H9 (cell line): ENCODE results near the gene FOXQ1. TPM values are rescaled to one million over a fixed set of nuclear protein-coding genes. Genes with fewer than 3 reads are reported as not detected.

Experiments used
- DNase-seq: peaks from one replicate; pipeline ENCODE4 v3.0.0-alpha.2; 2017
- H2AFZ ChIP-seq: one replicate; pipeline ENCODE4 v1.6.1; 2013; ENCODE audit warnings: mild to moderate bottlenecking, low read length, control low read depth, moderate library complexity
- H2AK5ac ChIP-seq: 2 replicates; pipeline ENCODE4 v1.6.1; 2013; ENCODE audit warnings: low read length, control low read depth, mixed read lengths; ENCODE audit not compliant: insufficient read length
- H2BK120ac ChIP-seq: one replicate; pipeline ENCODE4 v1.6.1; 2013; ENCODE audit warnings: low read depth, mild to moderate bottlenecking, low read length, control low read depth, inconsistent platforms; ENCODE audit not compliant: poor library complexity, severe bottlenecking
- H2BK12ac ChIP-seq: 2 replicates; pipeline ENCODE4 v1.6.1; 2013; ENCODE audit warnings: low read length, control low read depth, mixed read lengths, low read depth; ENCODE audit not compliant: insufficient read length
- H2BK15ac ChIP-seq: 2 replicates; pipeline ENCODE4 v1.6.1; 2013; ENCODE audit warnings: low read depth, low read length, control low read depth
- H2BK20ac ChIP-seq: one replicate; pipeline ENCODE4 v1.6.1; 2013; ENCODE audit warnings: low read depth, mild to moderate bottlenecking, low read length, control low read depth, inconsistent platforms; ENCODE audit not compliant: poor library complexity, severe bottlenecking
- H2BK5ac ChIP-seq: 2 replicates; pipeline ENCODE4 v1.6.1; 2013; ENCODE audit warnings: low read length, control low read depth, mixed read lengths; ENCODE audit not compliant: insufficient read length
- H3K14ac ChIP-seq: 2 replicates; pipeline ENCODE4 v1.6.1; 2013; ENCODE audit warnings: low read length, control low read depth; ENCODE audit not compliant: insufficient read depth
- H3K18ac ChIP-seq: 2 replicates; pipeline ENCODE4 v1.6.1; 2013; ENCODE audit warnings: low read depth, mild to moderate bottlenecking, mixed read lengths, low read length, control low read depth; ENCODE audit not compliant: insufficient read length
- H3K23ac ChIP-seq: 2 replicates; pipeline ENCODE4 v1.6.1; 2013; ENCODE audit warnings: low read length, control low read depth, mixed read lengths, low read depth; ENCODE audit not compliant: insufficient read length
- H3K23me2 ChIP-seq: 2 replicates; pipeline ENCODE4 v1.6.1; 2013; ENCODE audit warnings: low read depth, mild to moderate bottlenecking, mixed read lengths, low read length, control low read depth; ENCODE audit not compliant: insufficient read length, poor library complexity, severe bottlenecking
- H3K27ac ChIP-seq: 2 replicates; pipeline ENCODE4 v1.5.1; 2013; ENCODE audit warnings: low read length, control low read depth, mixed read lengths, low read depth; ENCODE audit not compliant: insufficient read length
- H3K27me3 ChIP-seq: 2 replicates; pipeline ENCODE4 v1.6.1; 2013; ENCODE audit warnings: low read length, control low read depth, inconsistent platforms; ENCODE audit not compliant: insufficient read depth
- H3K4ac ChIP-seq: 2 replicates; pipeline ENCODE4 v1.6.1; 2013; ENCODE audit warnings: low read depth, mild to moderate bottlenecking, control low read depth, inconsistent platforms, low read length, moderate library complexity
- H3K4me1 ChIP-seq: 2 replicates; pipeline ENCODE4 v1.6.1; 2013; ENCODE audit warnings: low read length, control low read depth, inconsistent platforms; ENCODE audit not compliant: insufficient read depth
- H3K4me2 ChIP-seq: 2 replicates; pipeline ENCODE4 v1.6.1; 2013; ENCODE audit warnings: low read length, control low read depth, mixed read lengths; ENCODE audit not compliant: insufficient read length, insufficient read depth
- H3K56ac ChIP-seq: 2 replicates; pipeline ENCODE4 v1.6.1; 2013; ENCODE audit warnings: low read depth, mild to moderate bottlenecking, mixed read lengths, low read length, control low read depth; ENCODE audit not compliant: insufficient read length
- H3K79me1 ChIP-seq: 2 replicates; pipeline ENCODE4 v1.6.1; 2013; ENCODE audit warnings: low read depth, mild to moderate bottlenecking, moderate library complexity, low read length, control low read depth, inconsistent platforms; ENCODE audit not compliant: insufficient read depth, poor library complexity, severe bottlenecking
- H3K79me2 ChIP-seq: 2 replicates; pipeline ENCODE4 v1.6.1; 2013; ENCODE audit warnings: low read length, control low read depth, inconsistent platforms; ENCODE audit not compliant: insufficient read depth
- H3K9ac ChIP-seq: 2 replicates; pipeline ENCODE4 v1.6.1; 2013; ENCODE audit warnings: low read length, control low read depth, mixed read lengths; ENCODE audit not compliant: insufficient read length; ENCODE audit errors: extremely low read depth
- H3K9me3 ChIP-seq: one replicate; pipeline ENCODE4 v1.6.1; 2013; ENCODE audit warnings: low read depth, low read length, inconsistent platforms; ENCODE audit not compliant: control insufficient read depth
- H3T11ph ChIP-seq: one replicate; pipeline ENCODE4 v1.6.1; 2013; ENCODE audit warnings: mild to moderate bottlenecking, low read length, control low read depth, inconsistent platforms
- H4K20me1 ChIP-seq: one replicate; pipeline ENCODE4 v1.6.1; 2013; ENCODE audit not compliant: control insufficient read depth, insufficient read length, insufficient read depth
- H4K5ac ChIP-seq: 2 replicates; pipeline ENCODE4 v1.6.1; 2013; ENCODE audit warnings: low read depth, mild to moderate bottlenecking, mixed read lengths, low read length, control low read depth; ENCODE audit not compliant: insufficient read length
- H4K8ac ChIP-seq: replicated peaks from 2 replicates; pipeline ENCODE4 v1.6.1; 2013; ENCODE audit warnings: low read length, control low read depth, mixed read lengths, low read depth; ENCODE audit not compliant: insufficient read length
- H4K91ac ChIP-seq: 2 replicates; pipeline ENCODE4 v1.6.1; 2013; ENCODE audit warnings: low read depth, mild to moderate bottlenecking, moderate library complexity, mixed read lengths, low read length, control low read depth; ENCODE audit not compliant: insufficient read length
- H3K27ac Mint-ChIP-seq, 3 experiments: 2 replicates in 2 of 3; 3 replicates in 1 of 3; pipeline ENCODE4 v1.8.0; 2020 to 2021; ENCODE audit warnings: mixed read lengths in 3 of 3, mild to moderate bottlenecking in 1 of 3, moderate library complexity in 1 of 3
- H3K27me3 Mint-ChIP-seq: 2 replicates; pipeline ENCODE4 v1.8.0; 2021; ENCODE audit warnings: low read depth, mild to moderate bottlenecking, moderate library complexity, mixed read lengths
- H3K36me3 Mint-ChIP-seq, 3 experiments: 2 replicates in 2 of 3; 3 replicates in 1 of 3; pipeline ENCODE4 v1.8.0; 2020 to 2021; ENCODE audit warnings: low read depth in 3 of 3, mixed read lengths in 3 of 3; ENCODE audit not compliant: insufficient read depth in 1 of 3
- H3K4me1 Mint-ChIP-seq, 2 experiments: 2 replicates each; pipeline ENCODE4 v1.8.0; 2020; ENCODE audit warnings: mixed read lengths in 2 of 2
- H3K4me3 Mint-ChIP-seq, 2 experiments: 2 replicates in 1 of 2; 3 replicates in 1 of 2; pipeline ENCODE4 v1.8.0; 2020 to 2021; ENCODE audit warnings: mild to moderate bottlenecking in 2 of 2, mixed read lengths in 2 of 2, moderate library complexity in 1 of 2
- H3K9me3 Mint-ChIP-seq, 2 experiments: 2 replicates in 1 of 2; 3 replicates in 1 of 2; pipeline ENCODE4 v1.8.0; 2020; ENCODE audit warnings: mild to moderate bottlenecking in 2 of 2, mixed read lengths in 2 of 2, moderate library complexity in 1 of 2
- CTCF ChIP-seq: fragments of 200-600 bp; sonication (generic); conservative IDR thresholded peaks from 3 replicates; pipeline ENCODE4 v1.8.0; 2021; ENCODE audit warnings: antibody characterized with exemption, mild to moderate bottlenecking
- WGBS: extraction: QIAGEN DNeasy Blood & Tissue Kit; methylation state at CpG from one replicate; pipeline ENCODE4 v1.1.7; 2013; ENCODE audit warnings: missing lambda C conversion rate, low lambda C conversion rate, mixed read lengths; ENCODE audit not compliant: insufficient read length; ENCODE audit errors: extremely low coverage; 5-methylcytosine and 5-hydroxymethylcytosine counted together
- total RNA-seq: library from RNA; stranded (reverse); gene quantifications from 2 replicates; pipeline ENCODE4 v1.2.1, GENCODE V29; 2021

FOXQ1 gene
- total RNA-seq, 1 experiment from 2014 or later: 0.15 TPM

GRCh38 chr6:1295420-1295819 lies 16.5 kb upstream of the FOXQ1 start:
- no peak for TF ChIP-seq CTCF
- H3K14ac ChIP-seq: no peak overlapping the region
- H2BK15ac ChIP-seq: no peak overlapping the region
- no peaks in the 10 kb centered on the region for H3K27me3 ChIP-seq
- H3K27ac Mint-ChIP-seq: no peak overlapping the region
- no peak overlapping the region for H3K18ac ChIP-seq
- H2AK5ac ChIP-seq: no peak overlapping the region
- no peaks in the 10 kb centered on the region for H3K23me2 ChIP-seq
- no peaks in the 10 kb centered on the region for H3K4me1 ChIP-seq
- no peak overlapping the region for H3K56ac ChIP-seq
- no peak overlapping the region for H3K9ac ChIP-seq
- no peak overlapping the region for H4K8ac ChIP-seq
- no peak overlapping the region for H2AFZ ChIP-seq
- no CpG with 5 or more reads among the region's 3 CpGs for WGBS
- no peaks in the 10 kb centered on the region for H3K79me1 ChIP-seq
- H2BK12ac ChIP-seq: no peak overlapping the region
- no peak overlapping the region for H2BK20ac ChIP-seq
- H3K23ac ChIP-seq: no peak overlapping the region
- H3K9me3 Mint-ChIP-seq: no peaks in the 10 kb centered on the region; a peak in 1 of 5 replicates
- no peak overlapping the region for H2BK120ac ChIP-seq
- H2BK5ac ChIP-seq: no peak overlapping the region
- no peak overlapping the region for H3K4me2 ChIP-seq
- no peak overlapping the region for H3K4ac ChIP-seq
- H3K27ac ChIP-seq: no peak overlapping the region
- DNase-seq: no peak
- H3K9me3 ChIP-seq: no peaks in the 10 kb centered on the region
- H3K27me3 Mint-ChIP-seq: peaks cover 17% of the 10 kb centered on the region
- no peaks in the 10 kb centered on the region for H3K4me1 Mint-ChIP-seq
- H4K91ac ChIP-seq: no peak overlapping the region
- no peaks in the 10 kb centered on the region; a peak in 1 of 7 replicates for H3K36me3 Mint-ChIP-seq
- no peak overlapping the region for H4K5ac ChIP-seq
- H4K20me1 ChIP-seq: no peaks in the 10 kb centered on the region
- no peak overlapping the region for H3T11ph ChIP-seq
- H3K79me2 ChIP-seq: no peaks in the 10 kb centered on the region
- H3K4me3 Mint-ChIP-seq: no peak overlapping the region
